HepG2 (cell line): ENCODE measurements around the gene CPB1. TPM values are rescaled to one million over a fixed set of nuclear protein-coding genes. Genes with fewer than 3 reads are reported as not detected.

ENCODE experiments used
- ATAC-seq: fragments of 200-7000 bp; cut with Tn5 transposase; 3 replicates; pipeline ENCODE4 v1.9.1; 2020; ENCODE audit warnings: mild to moderate bottlenecking, moderate library complexity
- BruUV-seq: library from RNA; stranded (reverse); fragments of 400-500 nt; replicated peaks from 2 replicates; lab custom pipeline; 2021; lab: Mats Ljungman, UMichigan
- CTCF ChIA-PET: fragments of 300-600 bp; formaldehyde crosslinking; extraction: SDS; loops from one replicate; lab custom pipeline; 2021; ENCODE audit warnings: low total read pairs, inconsistent platforms, low intra/inter-chr PET ratio; lab: Yijun Ruan, JAX
- POLR2A ChIA-PET: fragments of 350-600 bp; sonication (Branson Sonifier 250); formaldehyde crosslinking; loops from one replicate; lab custom pipeline; 2020; ENCODE audit warnings: antibody characterized with exemption, inconsistent platforms; lab: Yijun Ruan, JAX
- DNase-seq: peaks from one replicate; pipeline ENCODE4 v3.0.0-alpha.2; 2015; ENCODE audit warnings: low spot score
- FAIRE-seq: peaks from 3 replicates; lab custom pipeline; 2011; peaks lifted over from hg19 to GRCh38; lab: Jason Lieb, UNC
- H2AFZ ChIP-seq: one replicate; pipeline ENCODE4 v1.6.1; 2011; ENCODE audit warnings: low read length, inconsistent platforms
- H3K27ac ChIP-seq: fragments of 300-600 bp; 3 replicates; pipeline ENCODE4 v1.8.0; 2011; ENCODE audit warnings: mixed run types, mild to moderate bottlenecking, mixed read lengths, low read length, inconsistent platforms; ENCODE audit not compliant: insufficient read depth; ENCODE audit errors: extremely low read length
- H3K27me3 ChIP-seq, 2 experiments: fragments of 200-600 bp in 1 of 2; 2 replicates in 1 of 2; 3 replicates in 1 of 2; pipeline versions ENCODE4 v1.6.0 to v1.8.0; 2011; ENCODE audit warnings: low read length in 2 of 2, mild to moderate bottlenecking in 2 of 2, moderate library complexity in 2 of 2, inconsistent platforms in 1 of 2; ENCODE audit not compliant: insufficient read depth in 2 of 2, control insufficient read depth in 1 of 2
- H3K36me3 ChIP-seq, 2 experiments: fragments of 200-600 bp in 1 of 2; replicated peaks in 1 of 2; 2 replicates in 1 of 2; 3 replicates in 1 of 2; pipeline versions ENCODE4 v1.5.1 to v1.8.0; 2011; ENCODE audit warnings: low read length in 2 of 2, inconsistent platforms in 1 of 2; ENCODE audit not compliant: insufficient read depth in 2 of 2, control insufficient read depth in 1 of 2
- H3K4me1 ChIP-seq: 2 replicates; pipeline ENCODE4 v1.5.1; 2012; ENCODE audit warnings: low read length, inconsistent platforms; ENCODE audit not compliant: insufficient read depth
- H3K4me2 ChIP-seq: 2 replicates; pipeline ENCODE4 v1.6.0; 2011; ENCODE audit warnings: low read depth, low read length, inconsistent platforms
- H3K4me3 ChIP-seq, 3 experiments: fragments of 200-600 bp in 1 of 3; sonication (generic), shearing (Covaris generic) in 1 of 3; replicated peaks in 1 of 3; 2 replicates each; pipeline ENCODE4 v1.5.1; 2011 to 2016; ENCODE audit warnings: low read length in 3 of 3, inconsistent platforms in 2 of 3, low read depth in 2 of 3, mild to moderate bottlenecking in 2 of 3, control low read depth in 1 of 3, mixed read lengths in 1 of 3; ENCODE audit not compliant: insufficient read depth in 1 of 3
- H3K79me2 ChIP-seq: one replicate; pipeline ENCODE4 v1.6.1; 2011; ENCODE audit warnings: low read length, inconsistent platforms; ENCODE audit not compliant: insufficient read depth
- H3K9ac ChIP-seq: 2 replicates; pipeline ENCODE4 v1.6.0; 2011; ENCODE audit warnings: mild to moderate bottlenecking, low read depth, low read length, inconsistent platforms; ENCODE audit not compliant: insufficient read depth
- H3K9me3 ChIP-seq: 2 replicates; pipeline ENCODE4 v1.5.1; 2012; ENCODE audit warnings: mild to moderate bottlenecking, low read length
- H4K20me1 ChIP-seq: 2 replicates; pipeline ENCODE4 v1.6.0; 2011; ENCODE audit warnings: inconsistent platforms, mild to moderate bottlenecking, low read length, moderate library complexity; ENCODE audit not compliant: insufficient read depth
- E2F2 ChIP-seq: sonication (generic); formaldehyde crosslinking; IDR thresholded peaks from 2 replicates; pipeline ENCODE4 v1.4.0; 2020; ENCODE audit warnings: missing genetic modification reagents, borderline replicate concordance
- HES4 ChIP-seq: sonication (generic); formaldehyde crosslinking; IDR thresholded peaks from 2 replicates; pipeline ENCODE4 v1.9.0; 2021; ENCODE audit warnings: mild to moderate bottlenecking, missing genetic modification reagents, borderline replicate concordance
- KMT2B ChIP-seq: IDR thresholded peaks from 2 replicates; pipeline ENCODE4 v1.6.1; 2016; ENCODE audit warnings: missing genetic modification reagents, missing compliant biosample characterization
- NR2F6 ChIP-seq, 2 experiments: IDR thresholded peaks; 2 replicates each; pipeline ENCODE4 v1.6.1; 2016; ENCODE audit warnings: antibody characterized with exemption in 1 of 2, mild to moderate bottlenecking in 1 of 2
- PAXIP1 ChIP-seq: sonication (generic); formaldehyde crosslinking; conservative IDR thresholded peaks from 2 replicates; pipeline ENCODE4 v1.4.0; 2020; ENCODE audit warnings: mild to moderate bottlenecking, missing genetic modification reagents, moderate library complexity
- SALL2 ChIP-seq: sonication (generic); formaldehyde crosslinking; IDR thresholded peaks from 2 replicates; pipeline ENCODE4 v1.8.1; 2023; ENCODE audit warnings: mild to moderate bottlenecking, missing genetic modification reagents, inconsistent platforms
- TCF12 ChIP-seq, 2 experiments: fragments of 450-650 bp in 1 of 2; sonication (generic) in 1 of 2; formaldehyde crosslinking in 1 of 2; IDR thresholded peaks; 2 replicates each; pipeline versions ENCODE4 v1.6.1 to v1.8.0; 2017 to 2022; ENCODE audit warnings: antibody characterized with exemption in 1 of 2, mild to moderate bottlenecking in 1 of 2, missing genetic modification reagents in 1 of 2, moderate library complexity in 1 of 2
- TCF7 ChIP-seq: sonication (generic); IDR thresholded peaks from 2 replicates; pipeline ENCODE4 v1.6.1; 2016; ENCODE audit warnings: antibody characterized with exemption, low read depth
- TERF1 ChIP-seq: sonication (generic); formaldehyde crosslinking; IDR thresholded peaks from 2 replicates; pipeline ENCODE4 v1.8.0; 2022; ENCODE audit warnings: mild to moderate bottlenecking, missing genetic modification reagents, moderate library complexity
- ZNF343 ChIP-seq: sonication (generic); formaldehyde crosslinking; IDR thresholded peaks from 2 replicates; pipeline ENCODE4 v1.4.0; 2020; ENCODE audit warnings: mild to moderate bottlenecking, missing genetic modification reagents
- ZNF484 ChIP-seq: sonication (generic); formaldehyde crosslinking; IDR thresholded peaks from 2 replicates; pipeline ENCODE4 v1.5.1; 2020; ENCODE audit warnings: mild to moderate bottlenecking, low read depth, missing genetic modification reagents, borderline replicate concordance
- ZNF589 ChIP-seq: sonication (generic); formaldehyde crosslinking; conservative IDR thresholded peaks from 2 replicates; pipeline ENCODE4 v1.8.0; 2022; ENCODE audit warnings: mild to moderate bottlenecking, moderate library complexity, missing genetic modification reagents
- ZNF740 ChIP-seq: sonication (generic); formaldehyde crosslinking; IDR thresholded peaks from 2 replicates; pipeline ENCODE4 v1.4.0; 2020; ENCODE audit warnings: missing genetic modification reagents
- ZNF768 ChIP-seq: sonication (generic); formaldehyde crosslinking; IDR thresholded peaks from 2 replicates; pipeline ENCODE4 v1.4.0; 2020; ENCODE audit warnings: missing genetic modification reagents
- WGBS: methylation state at CpG from one replicate; pipeline ENCODE4 v1.1.6; 2017; ENCODE audit warnings: low lambda C conversion rate; 5-methylcytosine and 5-hydroxymethylcytosine counted together
- in situ Hi-C: cut with HindIII; loops from 2 replicates; pipeline ENCODE4 v1.10.0; 2017; ENCODE audit warnings: low pct_unique_long_range_greater_than_20kb; ENCODE audit not compliant: extremely low pct_ligation_motif_present
- intact Hi-C: fragments of 100-400 bp; cut with micrococcal nuclease; formaldehyde crosslinking; loops from one replicate; pipeline ENCODE4 v1.10.0; 2022; ENCODE audit not compliant: unreplicated experiment
- polyA plus RNA-seq, 8 experiments: library from polyadenylated mRNA; depleted of rRNA in 3 of 8; stranded (reverse) in 7 of 8; unstranded in 1 of 8; fragments of >200 nt; fragmentation: Illumina TruSeq in 4 of 8; extraction: Trizol in 4 of 8; gene quantifications; 2 replicates each; pipeline versions ENCODE4 v1.2.1 to v1.2.3, GENCODE V29; 2011 to 2016; ENCODE audit warnings: low read depth in 4 of 8, missing spikeins in 1 of 8, mixed read lengths in 1 of 8; ENCODE audit not compliant: insufficient read depth in 1 of 8
- total RNA-seq, 5 experiments: library from RNA; depleted of rRNA; stranded (reverse); fragments of >200 nt; fragmentation: Illumina TruSeq; extraction: Trizol; gene quantifications; 2 replicates each; pipeline ENCODE4 v1.2.3, GENCODE V29; 2016; ENCODE audit warnings: low read depth in 1 of 5
- TF ChIP-seq, protein P1 (sequence below): fragments of 450-650 bp; IDR thresholded peaks from 2 replicates; pipeline ENCODE4 v1.6.1; 2017; ENCODE audit warnings: mild to moderate bottlenecking

The CPB1 gene
- total and polyA plus RNA-seq, 2 of the 13 experiments (the other 11 are each of a cell fraction or from before 2014, with no cell fraction given) = not detected

- no peak for ATAC-seq
- Histone ChIP-seq H3K79me2 (no peaks in the 10 kb centered on the region), H3K4me1 (no peaks in the 10 kb centered on the region), H3K27ac (no peak overlapping the region), H3K4me3 (no peak overlapping the region), H3K36me3 (no peaks in the 10 kb centered on the region), H4K20me1 (no peaks in the 10 kb centered on the region), H3K9ac (no peak overlapping the region), H2AFZ (no peak overlapping the region), H3K9me3 (no peaks in the 10 kb centered on the region), H3K27me3 (no peaks in the 10 kb centered on the region), H3K4me2 (no peak overlapping the region)
- no TSS peak for BruUV-seq
- in situ Hi-C loops (no loop called here), intact Hi-C loops (no loop called here)
- no peak for FAIRE-seq
- ChIA-PET CTCF (no interaction called here), POLR2A (no interaction called here)
- WGBS = 0% methylated on average over 3 of the region's 3 CpGs
- no peak for DNase-seq
- TF ChIP-seq KMT2B (CRISPR knock-in tag) (no peak), SALL2 (CRISPR knock-in tag) (no peak), TCF12 (IDR thresholded peaks at IDR 0.05) (no peak), TCF12 (CRISPR knock-in tag; IDR thresholded peaks at IDR 0.05) (no peak), ZNF484 (CRISPR knock-in tag) (no peak), ZNF768 (CRISPR knock-in tag) (no peak), TCF7 (no peak), HES4 (no peak), ZNF740 (CRISPR knock-in tag) (no peak), NR2F6 (IDR thresholded peaks at IDR 0.05) (no peak), NR2F6 (CRISPR knock-in tag; IDR thresholded peaks at IDR 0.05) (no peak), ZNF343 (CRISPR knock-in tag) (no peak), E2F2 (CRISPR knock-in tag) (no peak), TERF1 (no peak), PAXIP1 (no peak), ZNF589 (CRISPR knock-in tag) (no peak)
- TF ChIP-seq, protein P1, sequence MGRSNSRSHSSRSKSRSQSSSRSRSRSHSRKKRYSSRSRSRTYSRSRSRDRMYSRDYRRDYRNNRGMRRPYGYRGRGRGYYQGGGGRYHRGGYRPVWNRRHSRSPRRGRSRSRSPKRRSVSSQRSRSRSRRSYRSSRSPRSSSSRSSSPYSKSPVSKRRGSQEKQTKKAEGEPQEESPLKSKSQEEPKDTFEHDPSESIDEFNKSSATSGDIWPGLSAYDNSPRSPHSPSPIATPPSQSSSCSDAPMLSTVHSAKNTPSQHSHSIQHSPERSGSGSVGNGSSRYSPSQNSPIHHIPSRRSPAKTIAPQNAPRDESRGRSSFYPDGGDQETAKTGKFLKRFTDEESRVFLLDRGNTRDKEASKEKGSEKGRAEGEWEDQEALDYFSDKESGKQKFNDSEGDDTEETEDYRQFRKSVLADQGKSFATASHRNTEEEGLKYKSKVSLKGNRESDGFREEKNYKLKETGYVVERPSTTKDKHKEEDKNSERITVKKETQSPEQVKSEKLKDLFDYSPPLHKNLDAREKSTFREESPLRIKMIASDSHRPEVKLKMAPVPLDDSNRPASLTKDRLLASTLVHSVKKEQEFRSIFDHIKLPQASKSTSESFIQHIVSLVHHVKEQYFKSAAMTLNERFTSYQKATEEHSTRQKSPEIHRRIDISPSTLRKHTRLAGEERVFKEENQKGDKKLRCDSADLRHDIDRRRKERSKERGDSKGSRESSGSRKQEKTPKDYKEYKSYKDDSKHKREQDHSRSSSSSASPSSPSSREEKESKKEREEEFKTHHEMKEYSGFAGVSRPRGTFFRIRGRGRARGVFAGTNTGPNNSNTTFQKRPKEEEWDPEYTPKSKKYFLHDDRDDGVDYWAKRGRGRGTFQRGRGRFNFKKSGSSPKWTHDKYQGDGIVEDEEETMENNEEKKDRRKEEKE = no peak
These were observed 68.5 kb downstream of the CPB1 start for GRCh38 chr3:148896062-148896461.
